ENCODE measurements around the gene NCOR1.

Gene NCOR1

GRCh38 chr17:16027708-16028584 lies 187.4 kb downstream of the NCOR1 start:
- peak; percentile 24 to 28 for DNase-seq (ENCODE audit: low read depth in 2 of 2)

- DNase-seq (ENCODE audit: low read depth in 2 of 2) = no peak
Measured at GRCh38 chr17:16026895-16027294, 188.4 kb downstream of the NCOR1 start.

- DNase-seq (ENCODE audit: low read depth in 2 of 2) = no peak
Measured at GRCh38 chr17:16025202-16025601, 190.1 kb downstream of the NCOR1 start.

DNA sequence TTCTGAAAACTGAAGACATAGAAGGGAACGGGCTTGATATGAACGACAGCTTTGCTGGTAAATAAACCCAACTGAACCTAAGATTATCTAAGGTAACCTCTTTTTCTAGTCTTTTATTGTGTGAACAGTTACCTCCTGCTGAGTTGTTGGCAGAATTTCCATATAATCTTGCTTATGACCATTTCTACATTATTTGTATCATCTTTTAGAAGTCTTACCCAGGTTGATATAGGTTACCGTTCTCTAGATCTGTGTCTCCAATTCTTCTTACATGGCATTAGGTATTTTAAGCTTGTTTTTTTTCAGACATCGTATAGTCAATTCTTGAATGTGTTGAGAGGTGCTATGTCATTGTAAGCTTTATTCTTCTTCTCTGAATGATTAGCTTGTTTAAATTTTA lies 191.5 kb downstream of the NCOR1 start:
- no peak for DNase-seq (ENCODE audit: low read depth in 2 of 2)

- DNase-seq (ENCODE audit: low read depth in 2 of 2) = no peak
Measured at GRCh38 chr17:16019347-16019746, 196.0 kb downstream of the NCOR1 start.

- DNase-seq (ENCODE audit: low read depth in 2 of 2) = no peak
Measured at GRCh38 chr17:16013943-16014407, 201.4 kb downstream of the NCOR1 start.

GRCh38 chr17:16007439-16007838 lies 207.9 kb downstream of the NCOR1 start:
- DNase-seq (ENCODE audit: low read depth in 2 of 2) = no peak

DNA sequence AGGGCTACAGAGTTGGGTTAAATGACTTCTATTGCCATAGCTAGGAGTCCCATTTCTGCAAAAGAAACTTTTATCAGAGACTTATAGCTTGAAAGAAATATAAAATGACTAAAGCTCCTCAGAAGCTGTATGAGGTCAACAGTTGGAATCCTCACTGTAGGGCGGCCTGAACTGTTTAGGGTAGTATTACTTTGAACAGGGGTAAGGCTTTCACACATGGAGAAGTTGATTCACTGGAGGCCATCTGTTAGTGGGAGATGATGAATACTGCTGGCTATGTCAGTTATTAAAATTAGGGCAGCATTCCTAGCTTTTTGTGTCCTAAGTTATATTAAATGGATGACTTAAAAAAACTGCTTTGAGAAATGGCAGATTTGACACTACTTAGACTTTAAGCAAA lies 209.7 kb downstream of the NCOR1 start:
- DNase-seq (ENCODE audit: low read depth in 2 of 2) = no peak

DNA sequence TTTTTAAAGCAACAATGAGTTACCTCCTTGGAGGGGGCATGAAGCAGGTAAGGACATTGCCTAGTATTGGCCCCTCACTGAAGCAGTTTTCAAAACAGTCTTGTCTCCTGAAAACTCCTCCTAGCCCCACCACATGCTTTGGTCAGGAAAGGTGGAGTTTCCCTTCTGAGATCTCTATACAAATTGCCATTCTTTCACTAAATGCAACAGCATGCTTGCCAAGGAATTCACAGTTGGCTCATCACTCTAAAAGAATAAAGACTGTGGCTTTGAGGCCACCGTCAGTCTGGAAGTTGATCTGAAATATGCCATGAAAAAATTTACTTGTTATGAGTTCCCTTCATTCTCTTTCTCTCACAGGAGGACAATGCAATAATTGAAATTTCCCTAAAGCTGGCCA lies 211.5 kb downstream of the NCOR1 start:
- no peak for DNase-seq (ENCODE audit: low read depth in 2 of 2)

- no peak for DNase-seq (ENCODE audit: low read depth in 2 of 2)
Measured at GRCh38 chr17:16002708-16003260, 212.6 kb downstream of the NCOR1 start.

GRCh38 chr17:16001226-16001897 lies 214.0 kb downstream of the NCOR1 start:
- no peak for DNase-seq (ENCODE audit: low read depth in 2 of 2)

- peak in 1 of 2 donors; percentile 4 for DNase-seq (ENCODE audit: low read depth in 2 of 2)
Measured at GRCh38 chr17:15999974-16000827, 215.1 kb downstream of the NCOR1 start.

DNA sequence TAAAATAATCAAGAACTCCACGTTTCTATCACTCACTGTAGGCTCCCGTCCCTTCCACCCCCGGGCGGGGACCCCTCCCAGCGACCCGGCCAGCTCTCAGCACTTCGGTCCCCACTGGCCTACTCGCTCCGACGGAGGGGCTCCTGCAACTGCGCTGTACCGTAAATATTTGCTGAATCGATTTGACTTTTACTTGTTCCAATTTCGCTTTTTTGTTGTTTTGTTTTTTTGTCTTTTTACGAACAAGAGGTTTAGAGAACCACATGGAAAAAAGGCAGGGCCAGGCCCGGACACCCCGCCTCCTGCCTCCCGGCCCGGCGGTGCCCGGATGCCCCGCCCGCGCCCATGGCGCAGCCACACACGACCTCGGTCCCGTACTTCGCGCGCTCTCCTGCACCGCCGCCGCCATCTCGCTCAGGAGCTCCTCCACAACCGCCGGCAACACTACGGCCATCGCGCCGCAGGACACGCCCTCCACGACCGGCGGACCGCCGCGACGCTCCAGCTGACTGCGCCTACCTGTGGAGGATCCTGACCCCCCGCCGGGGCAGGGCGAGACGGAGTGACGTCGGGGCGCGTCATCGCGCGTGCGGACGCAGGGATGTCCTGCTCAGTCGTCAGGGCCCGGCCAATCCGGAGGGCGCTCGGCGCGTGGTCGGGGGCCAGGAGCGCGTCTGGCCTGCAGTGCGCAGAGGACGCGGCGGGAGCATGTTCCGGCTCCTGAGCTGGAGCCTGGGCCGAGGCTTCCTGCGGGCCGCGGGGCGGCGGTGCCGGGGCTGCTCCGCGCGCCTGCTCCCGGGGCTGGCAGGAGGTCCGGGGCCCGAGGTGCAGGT lies 216.0 kb downstream of the NCOR1 start, which contains the start of the genes TTC19 and ZSWIM7:
TSS of gene TTC19 (plus strand) at position 684 of the 833 bp plus-strand sequence. CDS start at position 709, 25 bp downstream.
TSS of gene ZSWIM7 (minus strand) at position 564 of the 833 bp plus-strand sequence. CDS start at position 454, 110 bp downstream.
- DNase-seq (ENCODE audit: low read depth in 2 of 2) = peak; percentile 80 to 93

DNA sequence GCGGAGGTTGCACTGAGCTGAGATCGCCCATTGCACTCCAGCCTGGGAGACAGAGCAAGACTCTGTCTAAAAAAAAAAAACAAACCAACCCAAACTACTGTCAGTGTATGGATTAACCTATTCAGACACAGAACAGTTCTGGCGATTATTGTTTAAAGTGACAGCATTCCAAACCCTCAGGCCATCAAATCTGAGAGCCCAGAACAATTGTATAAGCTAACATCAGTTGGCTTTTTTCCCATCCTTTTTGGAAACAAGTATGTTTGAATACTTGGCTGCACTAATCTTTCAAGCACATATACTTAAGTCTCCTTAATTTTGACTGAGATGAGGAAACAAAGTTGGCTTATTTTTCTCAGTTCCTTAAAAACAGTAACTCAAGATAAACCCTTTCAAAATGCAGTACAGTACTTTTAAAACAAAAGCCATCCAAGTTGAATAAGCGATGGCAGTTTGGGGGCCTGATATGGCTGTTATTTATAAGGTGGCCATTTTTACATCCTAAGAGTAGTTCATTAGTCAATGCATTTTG lies 217.2 kb downstream of the NCOR1 start:
- no peak for DNase-seq (ENCODE audit: low read depth in 2 of 2)

DNA sequence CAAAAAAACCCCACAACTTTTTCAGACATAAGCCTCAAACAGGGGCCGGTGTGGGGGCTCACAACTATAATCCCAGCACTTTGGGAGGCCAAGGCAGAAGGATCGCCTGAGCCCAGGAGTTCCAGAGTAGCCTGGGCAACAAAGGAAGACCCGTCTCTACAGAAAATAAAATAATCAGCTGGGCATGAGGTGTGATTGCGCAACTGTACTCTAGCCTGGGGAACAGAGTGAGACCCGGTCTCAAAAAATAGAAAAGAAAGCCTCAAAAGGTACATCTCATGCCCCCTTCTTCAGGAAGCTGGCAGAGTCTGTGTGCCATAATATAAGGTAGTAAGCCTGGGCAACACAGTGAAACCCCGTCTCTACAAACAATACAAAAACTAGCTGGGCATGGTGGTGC lies 219.0 kb downstream of the NCOR1 start:
- no peak for DNase-seq (ENCODE audit: low read depth in 2 of 2)

DNA sequence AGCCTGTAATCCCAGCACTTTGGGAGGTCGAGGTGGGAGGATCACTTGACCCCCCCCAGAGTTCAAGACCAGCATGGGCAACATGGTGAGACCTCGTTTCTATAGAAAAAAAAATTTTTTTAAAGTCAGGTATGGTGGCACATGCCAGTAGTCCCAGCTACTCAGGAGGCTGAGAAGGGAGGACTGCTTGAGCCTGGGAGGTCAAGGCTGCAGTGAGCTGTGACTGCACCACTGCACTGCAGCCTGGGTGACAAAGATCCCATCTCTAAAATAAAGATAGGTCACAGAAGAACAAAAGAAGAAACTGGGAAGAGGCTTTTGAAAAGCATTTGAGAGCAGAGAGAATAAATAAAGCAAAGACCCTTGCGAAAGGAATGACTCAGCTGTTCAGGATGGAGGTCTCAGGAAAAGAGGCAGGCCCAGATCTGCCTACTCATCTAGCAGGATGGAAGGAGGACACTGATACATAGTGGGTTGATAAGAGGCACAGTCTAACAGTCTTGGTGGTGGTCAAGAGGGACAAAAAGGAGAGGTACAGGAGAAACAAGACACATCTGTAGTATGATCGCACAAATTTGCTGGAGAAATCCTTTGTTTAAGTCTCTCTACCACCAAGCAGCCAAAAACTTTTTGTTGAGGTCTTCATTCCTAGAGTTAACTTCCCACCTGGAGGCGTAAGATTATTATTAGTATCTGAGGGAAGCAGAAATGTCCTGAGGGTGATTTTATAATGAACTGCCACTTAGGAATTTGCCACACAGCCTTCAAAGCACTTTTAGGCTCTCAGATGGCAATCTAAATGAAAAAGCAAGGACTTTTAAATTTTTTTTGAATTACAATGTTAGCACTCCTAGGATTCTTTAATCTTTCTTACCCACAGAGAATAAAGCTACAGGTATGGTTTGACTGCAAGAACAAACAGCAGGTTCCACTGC lies 233.4 kb downstream of the NCOR1 start:
- DNase-seq (ENCODE audit: low read depth in 2 of 2) = no peak

GRCh38 chr17:15981208-15981607 lies 234.1 kb downstream of the NCOR1 start:
- peak in 1 of 2 donors; percentile 36 for DNase-seq (ENCODE audit: low read depth in 2 of 2)

Measured in stimulated activated CD8-positive, alpha-beta memory T cell treated with anti-CD3 and anti-CD28 coated beads, Interleukin-7, amount 100 ng/mL, for 4 hours (primary cell).